GM23338 (cell line): Measurements from ENCODE around the gene PXMP2. TPM values are rescaled to one million over a fixed set of nuclear protein-coding genes. Genes with fewer than 3 reads are reported as not detected.

Source experiments
- ATAC-seq: fragments of 200-7000 bp; cut with Tn5 transposase; 3 replicates; pipeline ENCODE4 v1.9.1; 2020
- DNase-seq: peaks from one replicate; pipeline ENCODE4 v3.0.0-alpha.2; 2015; ENCODE audit warnings: low spot score
- H2AFZ ChIP-seq: fragments of 200-600 bp; sonication (generic); 2 replicates; pipeline ENCODE4 v1.8.0; 2016; ENCODE audit warnings: antibody characterized with exemption, mild to moderate bottlenecking, moderate library complexity
- H3F3A ChIP-seq: fragments of 200-600 bp; sonication (generic); replicated peaks from 2 replicates; pipeline ENCODE4 v1.8.0; 2017; ENCODE audit warnings: antibody characterized with exemption, mixed run types, low read depth
- H3K27ac ChIP-seq: fragments of 200-600 bp; sonication (generic); 2 replicates; pipeline ENCODE4 v1.6.1; 2016; ENCODE audit warnings: low read depth
- H3K27me3 ChIP-seq: fragments of 200-600 bp; sonication (generic); 2 replicates; pipeline ENCODE4 v1.8.0; 2016; ENCODE audit warnings: mild to moderate bottlenecking, mixed run types, moderate library complexity; ENCODE audit not compliant: insufficient read depth
- H3K36me3 ChIP-seq: fragments of 200-600 bp; sonication (generic); 2 replicates; pipeline ENCODE4 v1.8.0; 2016; ENCODE audit warnings: mild to moderate bottlenecking; ENCODE audit not compliant: insufficient read depth
- H3K4me1 ChIP-seq: fragments of 200-600 bp; sonication (generic); 2 replicates; pipeline ENCODE4 v1.8.0; 2016; ENCODE audit warnings: mild to moderate bottlenecking, moderate library complexity; ENCODE audit not compliant: insufficient read depth
- H3K4me2 ChIP-seq: fragments of 200-600 bp; sonication (generic); 2 replicates; pipeline ENCODE4 v1.7.1; 2017; ENCODE audit warnings: mixed run types
- H3K4me3 ChIP-seq: fragments of 200-600 bp; sonication (generic); 2 replicates; pipeline ENCODE4 v1.6.1; 2016; ENCODE audit warnings: mixed run types
- H3K79me2 ChIP-seq: fragments of 200-600 bp; sonication (generic); replicated peaks from 2 replicates; pipeline ENCODE4 v1.8.0; 2017; ENCODE audit warnings: mild to moderate bottlenecking; ENCODE audit not compliant: insufficient read depth
- H3K9me2 ChIP-seq: fragments of 200-600 bp; sonication (generic); 2 replicates; pipeline ENCODE4 v1.8.0; 2017; ENCODE audit not compliant: insufficient read depth
- H4K20me1 ChIP-seq: fragments of 200-600 bp; sonication (generic); replicated peaks from 2 replicates; pipeline ENCODE4 v1.8.0; 2017; ENCODE audit warnings: mild to moderate bottlenecking; ENCODE audit not compliant: insufficient read depth
- H3K27ac Mint-ChIP-seq: 2 replicates; pipeline ENCODE4 v1.8.0; 2020; ENCODE audit warnings: inconsistent platforms, mild to moderate bottlenecking, moderate library complexity, mixed read lengths
- H3K27me3 Mint-ChIP-seq: 3 replicates; pipeline ENCODE4 v1.8.0; 2022; ENCODE audit warnings: low read depth, mild to moderate bottlenecking, moderate library complexity, mixed read lengths, inconsistent platforms; ENCODE audit not compliant: insufficient read depth, poor library complexity
- H3K36me3 Mint-ChIP-seq: 3 replicates; pipeline ENCODE4 v1.8.0; 2021; ENCODE audit warnings: low read depth, mild to moderate bottlenecking, inconsistent platforms, moderate library complexity, mixed read lengths
- H3K4me1 Mint-ChIP-seq: 3 replicates; pipeline ENCODE4 v1.8.0; 2020; ENCODE audit warnings: mild to moderate bottlenecking, inconsistent platforms, mixed read lengths
- H3K4me3 Mint-ChIP-seq: 3 replicates; pipeline ENCODE4 v1.8.0; 2021; ENCODE audit warnings: moderate library complexity, mild to moderate bottlenecking, inconsistent platforms, mixed read lengths
- H3K9me3 Mint-ChIP-seq: 3 replicates; pipeline ENCODE4 v1.8.0; 2020; ENCODE audit warnings: moderate library complexity, mild to moderate bottlenecking, inconsistent platforms, mixed read lengths
- CREB1 ChIP-seq: fragments of 250-450 bp; sonication (Bioruptor Pico); IDR thresholded peaks from 2 replicates; pipeline ENCODE4 v1.5.0; 2020; ENCODE audit warnings: low read depth, mild to moderate bottlenecking, moderate library complexity
- ETS1 ChIP-seq: IDR thresholded peaks from 2 replicates; pipeline ENCODE4 v1.6.1; 2016; ENCODE audit warnings: antibody characterized with exemption
- JUNB ChIP-seq: IDR thresholded peaks from one replicate; pipeline ENCODE4 v1.6.1; 2016; ENCODE audit warnings: antibody characterized with exemption; ENCODE audit not compliant: unreplicated experiment
- NANOG ChIP-seq: IDR thresholded peaks from 2 replicates; pipeline ENCODE4 v1.6.1; 2016; ENCODE audit warnings: antibody characterized with exemption, borderline replicate concordance
- POLR2AphosphoS5 ChIP-seq: IDR thresholded peaks from 2 replicates; pipeline ENCODE4 v1.6.1; 2016; ENCODE audit warnings: antibody characterized with exemption, low read depth
- STAT1 ChIP-seq: IDR thresholded peaks from one replicate; pipeline ENCODE4 v1.6.1; 2016; ENCODE audit warnings: antibody characterized with exemption; ENCODE audit not compliant: unreplicated experiment
- ZNF114 ChIP-seq: fragments of 250-450 bp; sonication (Bioruptor Pico); IDR thresholded peaks from 2 replicates; pipeline ENCODE4 v1.5.0; 2020; ENCODE audit warnings: mild to moderate bottlenecking, moderate library complexity
- ZNF331 ChIP-seq: fragments of 250-450 bp; sonication (Bioruptor Pico); IDR thresholded peaks from 2 replicates; pipeline ENCODE4 v1.5.0; 2020; ENCODE audit warnings: low read depth, mild to moderate bottlenecking, moderate library complexity
- ZNF462 ChIP-seq: fragments of 250-450 bp; sonication (Bioruptor Pico); IDR thresholded peaks from 2 replicates; pipeline ENCODE4 v1.5.0; 2020; ENCODE audit warnings: mild to moderate bottlenecking, moderate library complexity
- polyA plus RNA-seq: library from polyadenylated mRNA; unstranded; fragments of >200 nt; fragmentation: Nextera tagmentation; extraction: Ambion mirVana; gene quantifications from 2 replicates; pipeline ENCODE4 v1.2.1, GENCODE V29; 2016
- total RNA-seq: library from RNA; depleted of rRNA; stranded (reverse); fragments of >200 nt; shearing (Covaris generic); gene quantifications from 2 replicates; pipeline ENCODE4 v1.2.3, GENCODE V29; 2014
- TF ChIP-seq, protein P1 (sequence below): IDR thresholded peaks from one replicate; pipeline ENCODE4 v1.6.1; 2018; ENCODE audit warnings: antibody characterized with exemption; ENCODE audit not compliant: unreplicated experiment
- TF ChIP-seq, protein P2 (sequence below), 2 experiments: fragments of 200-600 bp in 1 of 2; sonication (generic) in 1 of 2; conservative IDR thresholded peaks; 2 replicates each; pipeline versions ENCODE4 v1.5.1 to v1.6.1; 2016 to 2017; ENCODE audit warnings: antibody characterized with exemption in 2 of 2, low read depth in 2 of 2, mild to moderate bottlenecking in 2 of 2, moderate library complexity in 1 of 2

The PXMP2 gene
- total and polyA plus RNA-seq, 2 experiments from 2014 or later: 17.3 to 19.7 TPM

GRCh38 chr12:132708150-132708549 is 20.8 kb downstream of the PXMP2 start:
- peaks cover 16% of the 10 kb centered on the region for H4K20me1 ChIP-seq
- Mint-ChIP-seq H3K4me1 (peaks cover 15% of the 10 kb centered on the region), H3K27ac (no peak overlapping the region), H3K36me3 (peaks cover 26% of the 10 kb centered on the region), H3K9me3 (peaks cover 13% of the 10 kb centered on the region), H3K4me3 (no peak overlapping the region), H3K27me3 (peaks cover 20% of the 10 kb centered on the region)
- peaks cover 17% of the 10 kb centered on the region for H3F3A ChIP-seq
- H2AFZ ChIP-seq: no peak overlapping the region
- no peak overlapping the region for H3K4me3 ChIP-seq
- TF ChIP-seq NANOG (no peak), CREB1 (CRISPR knock-in tag) (no peak), ZNF114 (CRISPR knock-in tag) (no peak), ZNF331 (CRISPR knock-in tag) (no peak), STAT1 (no peak), POLR2AphosphoS5 (no peak), ZNF462 (CRISPR knock-in tag) (no peak), ETS1 (no peak), JUNB (no peak)
- TF ChIP-seq, protein P1, sequence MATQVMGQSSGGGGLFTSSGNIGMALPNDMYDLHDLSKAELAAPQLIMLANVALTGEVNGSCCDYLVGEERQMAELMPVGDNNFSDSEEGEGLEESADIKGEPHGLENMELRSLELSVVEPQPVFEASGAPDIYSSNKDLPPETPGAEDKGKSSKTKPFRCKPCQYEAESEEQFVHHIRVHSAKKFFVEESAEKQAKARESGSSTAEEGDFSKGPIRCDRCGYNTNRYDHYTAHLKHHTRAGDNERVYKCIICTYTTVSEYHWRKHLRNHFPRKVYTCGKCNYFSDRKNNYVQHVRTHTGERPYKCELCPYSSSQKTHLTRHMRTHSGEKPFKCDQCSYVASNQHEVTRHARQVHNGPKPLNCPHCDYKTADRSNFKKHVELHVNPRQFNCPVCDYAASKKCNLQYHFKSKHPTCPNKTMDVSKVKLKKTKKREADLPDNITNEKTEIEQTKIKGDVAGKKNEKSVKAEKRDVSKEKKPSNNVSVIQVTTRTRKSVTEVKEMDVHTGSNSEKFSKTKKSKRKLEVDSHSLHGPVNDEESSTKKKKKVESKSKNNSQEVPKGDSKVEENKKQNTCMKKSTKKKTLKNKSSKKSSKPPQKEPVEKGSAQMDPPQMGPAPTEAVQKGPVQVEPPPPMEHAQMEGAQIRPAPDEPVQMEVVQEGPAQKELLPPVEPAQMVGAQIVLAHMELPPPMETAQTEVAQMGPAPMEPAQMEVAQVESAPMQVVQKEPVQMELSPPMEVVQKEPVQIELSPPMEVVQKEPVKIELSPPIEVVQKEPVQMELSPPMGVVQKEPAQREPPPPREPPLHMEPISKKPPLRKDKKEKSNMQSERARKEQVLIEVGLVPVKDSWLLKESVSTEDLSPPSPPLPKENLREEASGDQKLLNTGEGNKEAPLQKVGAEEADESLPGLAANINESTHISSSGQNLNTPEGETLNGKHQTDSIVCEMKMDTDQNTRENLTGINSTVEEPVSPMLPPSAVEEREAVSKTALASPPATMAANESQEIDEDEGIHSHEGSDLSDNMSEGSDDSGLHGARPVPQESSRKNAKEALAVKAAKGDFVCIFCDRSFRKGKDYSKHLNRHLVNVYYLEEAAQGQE: no peak
- TF ChIP-seq, protein P2, sequence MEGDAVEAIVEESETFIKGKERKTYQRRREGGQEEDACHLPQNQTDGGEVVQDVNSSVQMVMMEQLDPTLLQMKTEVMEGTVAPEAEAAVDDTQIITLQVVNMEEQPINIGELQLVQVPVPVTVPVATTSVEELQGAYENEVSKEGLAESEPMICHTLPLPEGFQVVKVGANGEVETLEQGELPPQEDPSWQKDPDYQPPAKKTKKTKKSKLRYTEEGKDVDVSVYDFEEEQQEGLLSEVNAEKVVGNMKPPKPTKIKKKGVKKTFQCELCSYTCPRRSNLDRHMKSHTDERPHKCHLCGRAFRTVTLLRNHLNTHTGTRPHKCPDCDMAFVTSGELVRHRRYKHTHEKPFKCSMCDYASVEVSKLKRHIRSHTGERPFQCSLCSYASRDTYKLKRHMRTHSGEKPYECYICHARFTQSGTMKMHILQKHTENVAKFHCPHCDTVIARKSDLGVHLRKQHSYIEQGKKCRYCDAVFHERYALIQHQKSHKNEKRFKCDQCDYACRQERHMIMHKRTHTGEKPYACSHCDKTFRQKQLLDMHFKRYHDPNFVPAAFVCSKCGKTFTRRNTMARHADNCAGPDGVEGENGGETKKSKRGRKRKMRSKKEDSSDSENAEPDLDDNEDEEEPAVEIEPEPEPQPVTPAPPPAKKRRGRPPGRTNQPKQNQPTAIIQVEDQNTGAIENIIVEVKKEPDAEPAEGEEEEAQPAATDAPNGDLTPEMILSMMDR (conservative IDR thresholded peaks at IDR 0.05; ENCODE audit: low read depth in 2 of 2): no peak
- H3K27ac ChIP-seq: no peak overlapping the region
- no peaks in the 10 kb centered on the region for H3K9me2 ChIP-seq
- no peaks in the 10 kb centered on the region; the same call in 1 of the 2 replicates for H3K36me3 ChIP-seq
- no peak for ATAC-seq
- DNase-seq: no peak
- no peak overlapping the region for H3K4me2 ChIP-seq
- H3K79me2 ChIP-seq: peaks cover 20% of the 10 kb centered on the region
- H3K4me1 ChIP-seq: peaks cover 9% of the 10 kb centered on the region; the same call in 1 of the 2 replicates
- no peaks in the 10 kb centered on the region for H3K27me3 ChIP-seq
